GM12891 (cell line): ENCODE measurements around the gene TSPAN15.

Source experiments
- POLR2A ChIP-seq: IDR thresholded peaks from 2 replicates; pipeline ENCODE4 v1.6.1; 2011; ENCODE audit warnings: low read depth, low read length, control low read depth
- TAF1 ChIP-seq: IDR thresholded peaks from 2 replicates; pipeline ENCODE4 v1.6.1; 2011; ENCODE audit warnings: low read depth, low read length, control low read depth

DNA sequence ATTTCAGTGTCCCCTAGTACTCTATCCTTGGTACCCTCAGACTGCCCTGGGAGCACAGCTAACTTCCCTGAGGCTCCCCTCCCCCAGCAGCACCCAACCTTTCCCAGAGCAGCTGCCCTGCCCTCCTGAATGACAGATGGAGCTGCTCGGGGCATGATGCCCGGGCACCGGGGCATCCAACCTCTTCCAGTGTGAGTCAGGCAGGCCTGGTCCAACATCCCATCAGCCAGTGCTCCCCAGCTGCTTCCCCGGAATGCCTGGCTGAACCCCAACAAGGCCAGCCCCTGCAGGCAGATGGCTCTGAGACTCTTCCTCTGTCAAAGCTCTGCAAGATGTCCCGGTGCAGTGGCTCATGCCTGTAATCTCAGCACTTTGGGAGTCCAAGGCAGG, 11.9 kb upstream of the TSPAN15 start:
- TF ChIP-seq POLR2A (no peak), TAF1 (no peak)
